ENCODE results near the gene FSTL4. TPM values are rescaled to one million over a fixed set of nuclear protein-coding genes. Genes with fewer than 3 reads are reported as not detected.

Gene FSTL4
- total and polyA plus RNA-seq, 2 experiments from 2014 or later = 1.4 to 2.8 TPM

DNA sequence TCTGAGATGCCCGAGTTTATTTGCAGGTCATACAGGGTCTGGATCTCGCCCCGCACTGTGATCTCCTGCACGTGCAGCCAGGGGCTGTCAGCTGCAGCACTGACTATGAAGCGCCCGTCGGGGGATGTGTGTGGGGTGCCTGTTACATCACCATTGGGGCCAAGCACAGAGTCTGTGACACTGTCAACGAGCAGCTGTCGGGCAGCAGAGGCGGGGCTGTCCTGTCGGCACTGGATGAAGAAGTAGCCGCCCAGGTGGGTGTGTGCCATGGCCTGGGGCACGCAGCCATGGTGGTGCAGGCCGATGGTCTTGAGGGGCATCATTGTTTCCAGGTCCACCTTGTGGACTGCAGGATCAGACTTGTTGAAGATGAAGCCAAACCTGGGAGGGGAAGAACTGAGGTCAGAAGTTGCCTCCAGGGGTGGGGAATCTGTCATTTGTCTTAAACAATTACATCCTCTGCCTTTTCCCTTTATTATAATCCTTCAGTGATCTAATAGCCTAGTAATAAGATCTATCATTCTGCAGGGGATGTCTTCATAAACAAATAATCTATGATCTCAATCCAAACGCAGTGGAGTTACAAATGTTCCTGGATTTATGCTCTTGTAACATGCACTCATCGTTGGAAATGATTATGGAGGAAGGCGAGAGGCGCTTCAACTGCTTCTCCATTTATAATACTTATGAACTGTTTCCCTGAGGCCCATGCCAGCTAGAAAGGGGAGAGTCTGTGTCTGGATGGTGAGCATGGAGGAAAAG, 412.7 kb downstream of the FSTL4 start:
- no peak for TF ChIP-seq POLR2AphosphoS5 (IDR thresholded peaks at IDR 0.05; ENCODE audit: low read depth)
- TF ChIP-seq STAT1 (IDR thresholded peaks at IDR 0.05; ENCODE audit: unreplicated experiment) = no peak
- TF ChIP-seq, protein P1, sequence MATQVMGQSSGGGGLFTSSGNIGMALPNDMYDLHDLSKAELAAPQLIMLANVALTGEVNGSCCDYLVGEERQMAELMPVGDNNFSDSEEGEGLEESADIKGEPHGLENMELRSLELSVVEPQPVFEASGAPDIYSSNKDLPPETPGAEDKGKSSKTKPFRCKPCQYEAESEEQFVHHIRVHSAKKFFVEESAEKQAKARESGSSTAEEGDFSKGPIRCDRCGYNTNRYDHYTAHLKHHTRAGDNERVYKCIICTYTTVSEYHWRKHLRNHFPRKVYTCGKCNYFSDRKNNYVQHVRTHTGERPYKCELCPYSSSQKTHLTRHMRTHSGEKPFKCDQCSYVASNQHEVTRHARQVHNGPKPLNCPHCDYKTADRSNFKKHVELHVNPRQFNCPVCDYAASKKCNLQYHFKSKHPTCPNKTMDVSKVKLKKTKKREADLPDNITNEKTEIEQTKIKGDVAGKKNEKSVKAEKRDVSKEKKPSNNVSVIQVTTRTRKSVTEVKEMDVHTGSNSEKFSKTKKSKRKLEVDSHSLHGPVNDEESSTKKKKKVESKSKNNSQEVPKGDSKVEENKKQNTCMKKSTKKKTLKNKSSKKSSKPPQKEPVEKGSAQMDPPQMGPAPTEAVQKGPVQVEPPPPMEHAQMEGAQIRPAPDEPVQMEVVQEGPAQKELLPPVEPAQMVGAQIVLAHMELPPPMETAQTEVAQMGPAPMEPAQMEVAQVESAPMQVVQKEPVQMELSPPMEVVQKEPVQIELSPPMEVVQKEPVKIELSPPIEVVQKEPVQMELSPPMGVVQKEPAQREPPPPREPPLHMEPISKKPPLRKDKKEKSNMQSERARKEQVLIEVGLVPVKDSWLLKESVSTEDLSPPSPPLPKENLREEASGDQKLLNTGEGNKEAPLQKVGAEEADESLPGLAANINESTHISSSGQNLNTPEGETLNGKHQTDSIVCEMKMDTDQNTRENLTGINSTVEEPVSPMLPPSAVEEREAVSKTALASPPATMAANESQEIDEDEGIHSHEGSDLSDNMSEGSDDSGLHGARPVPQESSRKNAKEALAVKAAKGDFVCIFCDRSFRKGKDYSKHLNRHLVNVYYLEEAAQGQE (IDR thresholded peaks at IDR 0.05; ENCODE audit: unreplicated experiment) = no peak
- TF ChIP-seq CREB1 (CRISPR knock-in tag; IDR thresholded peaks at IDR 0.05; ENCODE audit: low read depth) = no peak
- TF ChIP-seq EZH2 (IDR thresholded peaks at IDR 0.05; ENCODE audit: low read depth, unreplicated experiment) = no peak
- TF ChIP-seq, protein P2, sequence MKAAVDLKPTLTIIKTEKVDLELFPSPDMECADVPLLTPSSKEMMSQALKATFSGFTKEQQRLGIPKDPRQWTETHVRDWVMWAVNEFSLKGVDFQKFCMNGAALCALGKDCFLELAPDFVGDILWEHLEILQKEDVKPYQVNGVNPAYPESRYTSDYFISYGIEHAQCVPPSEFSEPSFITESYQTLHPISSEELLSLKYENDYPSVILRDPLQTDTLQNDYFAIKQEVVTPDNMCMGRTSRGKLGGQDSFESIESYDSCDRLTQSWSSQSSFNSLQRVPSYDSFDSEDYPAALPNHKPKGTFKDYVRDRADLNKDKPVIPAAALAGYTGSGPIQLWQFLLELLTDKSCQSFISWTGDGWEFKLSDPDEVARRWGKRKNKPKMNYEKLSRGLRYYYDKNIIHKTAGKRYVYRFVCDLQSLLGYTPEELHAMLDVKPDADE (IDR thresholded peaks at IDR 0.05) = no peak
- TF ChIP-seq, protein P3, sequence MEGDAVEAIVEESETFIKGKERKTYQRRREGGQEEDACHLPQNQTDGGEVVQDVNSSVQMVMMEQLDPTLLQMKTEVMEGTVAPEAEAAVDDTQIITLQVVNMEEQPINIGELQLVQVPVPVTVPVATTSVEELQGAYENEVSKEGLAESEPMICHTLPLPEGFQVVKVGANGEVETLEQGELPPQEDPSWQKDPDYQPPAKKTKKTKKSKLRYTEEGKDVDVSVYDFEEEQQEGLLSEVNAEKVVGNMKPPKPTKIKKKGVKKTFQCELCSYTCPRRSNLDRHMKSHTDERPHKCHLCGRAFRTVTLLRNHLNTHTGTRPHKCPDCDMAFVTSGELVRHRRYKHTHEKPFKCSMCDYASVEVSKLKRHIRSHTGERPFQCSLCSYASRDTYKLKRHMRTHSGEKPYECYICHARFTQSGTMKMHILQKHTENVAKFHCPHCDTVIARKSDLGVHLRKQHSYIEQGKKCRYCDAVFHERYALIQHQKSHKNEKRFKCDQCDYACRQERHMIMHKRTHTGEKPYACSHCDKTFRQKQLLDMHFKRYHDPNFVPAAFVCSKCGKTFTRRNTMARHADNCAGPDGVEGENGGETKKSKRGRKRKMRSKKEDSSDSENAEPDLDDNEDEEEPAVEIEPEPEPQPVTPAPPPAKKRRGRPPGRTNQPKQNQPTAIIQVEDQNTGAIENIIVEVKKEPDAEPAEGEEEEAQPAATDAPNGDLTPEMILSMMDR (conservative IDR thresholded peaks at IDR 0.05; ENCODE audit: low read depth in 2 of 2) = no peak
- TF ChIP-seq, protein P4, sequence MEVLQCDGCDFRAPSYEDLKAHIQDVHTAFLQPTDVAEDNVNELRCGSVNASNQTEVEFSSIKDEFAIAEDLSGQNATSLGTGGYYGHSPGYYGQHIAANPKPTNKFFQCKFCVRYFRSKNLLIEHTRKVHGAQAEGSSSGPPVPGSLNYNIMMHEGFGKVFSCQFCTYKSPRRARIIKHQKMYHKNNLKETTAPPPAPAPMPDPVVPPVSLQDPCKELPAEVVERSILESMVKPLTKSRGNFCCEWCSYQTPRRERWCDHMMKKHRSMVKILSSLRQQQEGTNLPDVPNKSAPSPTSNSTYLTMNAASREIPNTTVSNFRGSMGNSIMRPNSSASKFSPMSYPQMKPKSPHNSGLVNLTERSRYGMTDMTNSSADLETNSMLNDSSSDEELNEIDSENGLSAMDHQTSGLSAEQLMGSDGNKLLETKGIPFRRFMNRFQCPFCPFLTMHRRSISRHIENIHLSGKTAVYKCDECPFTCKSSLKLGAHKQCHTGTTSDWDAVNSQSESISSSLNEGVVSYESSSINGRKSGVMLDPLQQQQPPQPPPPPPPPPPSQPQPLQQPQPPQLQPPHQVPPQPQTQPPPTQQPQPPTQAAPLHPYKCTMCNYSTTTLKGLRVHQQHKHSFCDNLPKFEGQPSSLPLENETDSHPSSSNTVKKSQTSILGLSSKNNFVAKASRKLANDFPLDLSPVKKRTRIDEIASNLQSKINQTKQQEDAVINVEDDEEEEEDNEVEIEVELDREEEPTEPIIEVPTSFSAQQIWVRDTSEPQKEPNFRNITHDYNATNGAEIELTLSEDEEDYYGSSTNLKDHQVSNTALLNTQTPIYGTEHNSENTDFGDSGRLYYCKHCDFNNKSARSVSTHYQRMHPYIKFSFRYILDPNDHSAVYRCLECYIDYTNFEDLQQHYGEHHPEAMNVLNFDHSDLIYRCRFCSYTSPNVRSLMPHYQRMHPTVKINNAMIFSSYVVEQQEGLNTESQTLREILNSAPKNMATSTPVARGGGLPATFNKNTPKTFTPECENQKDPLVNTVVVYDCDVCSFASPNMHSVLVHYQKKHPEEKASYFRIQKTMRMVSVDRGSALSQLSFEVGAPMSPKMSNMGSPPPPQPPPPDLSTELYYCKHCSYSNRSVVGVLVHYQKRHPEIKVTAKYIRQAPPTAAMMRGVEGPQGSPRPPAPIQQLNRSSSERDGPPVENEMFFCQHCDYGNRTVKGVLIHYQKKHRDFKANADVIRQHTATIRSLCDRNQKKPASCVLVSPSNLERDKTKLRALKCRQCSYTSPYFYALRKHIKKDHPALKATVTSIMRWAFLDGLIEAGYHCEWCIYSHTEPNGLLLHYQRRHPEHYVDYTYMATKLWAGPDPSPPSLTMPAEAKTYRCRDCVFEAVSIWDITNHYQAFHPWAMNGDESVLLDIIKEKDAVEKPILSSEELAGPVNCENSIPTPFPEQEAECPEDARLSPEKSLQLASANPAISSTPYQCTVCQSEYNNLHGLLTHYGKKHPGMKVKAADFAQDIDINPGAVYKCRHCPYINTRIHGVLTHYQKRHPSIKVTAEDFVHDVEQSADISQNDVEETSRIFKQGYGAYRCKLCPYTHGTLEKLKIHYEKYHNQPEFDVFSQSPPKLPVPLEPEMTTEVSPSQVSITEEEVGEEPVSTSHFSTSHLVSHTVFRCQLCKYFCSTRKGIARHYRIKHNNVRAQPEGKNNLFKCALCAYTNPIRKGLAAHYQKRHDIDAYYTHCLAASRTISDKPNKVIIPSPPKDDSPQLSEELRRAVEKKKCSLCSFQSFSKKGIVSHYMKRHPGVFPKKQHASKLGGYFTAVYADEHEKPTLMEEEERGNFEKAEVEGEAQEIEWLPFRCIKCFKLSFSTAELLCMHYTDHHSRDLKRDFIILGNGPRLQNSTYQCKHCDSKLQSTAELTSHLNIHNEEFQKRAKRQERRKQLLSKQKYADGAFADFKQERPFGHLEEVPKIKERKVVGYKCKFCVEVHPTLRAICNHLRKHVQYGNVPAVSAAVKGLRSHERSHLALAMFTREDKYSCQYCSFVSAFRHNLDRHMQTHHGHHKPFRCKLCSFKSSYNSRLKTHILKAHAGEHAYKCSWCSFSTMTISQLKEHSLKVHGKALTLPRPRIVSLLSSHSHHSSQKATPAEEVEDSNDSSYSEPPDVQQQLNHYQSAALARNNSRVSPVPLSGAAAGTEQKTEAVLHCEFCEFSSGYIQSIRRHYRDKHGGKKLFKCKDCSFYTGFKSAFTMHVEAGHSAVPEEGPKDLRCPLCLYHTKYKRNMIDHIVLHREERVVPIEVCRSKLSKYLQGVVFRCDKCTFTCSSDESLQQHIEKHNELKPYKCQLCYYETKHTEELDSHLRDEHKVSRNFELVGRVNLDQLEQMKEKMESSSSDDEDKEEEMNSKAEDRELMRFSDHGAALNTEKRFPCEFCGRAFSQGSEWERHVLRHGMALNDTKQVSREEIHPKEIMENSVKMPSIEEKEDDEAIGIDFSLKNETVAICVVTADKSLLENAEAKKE (CRISPR knock-in tag; IDR thresholded peaks at IDR 0.05) = no peak
- TF ChIP-seq NANOG (IDR thresholded peaks at IDR 0.05; ENCODE audit: borderline replicate concordance) = no peak
- no peak overlapping the region for H3K27ac Mint-ChIP-seq
- no peaks in the 10 kb centered on the region for H3K36me3 Mint-ChIP-seq (ENCODE audit: low read depth)
- Histone ChIP-seq H3K9me2 (ENCODE audit: insufficient read depth) (no peaks in the 10 kb centered on the region), H4K20me1 (replicated peaks; ENCODE audit: insufficient read depth) (no peaks in the 10 kb centered on the region), H3K4me1 (ENCODE audit: insufficient read depth) (no peaks in the 10 kb centered on the region), H3F3A (replicated peaks; ENCODE audit: low read depth) (no peaks in the 10 kb centered on the region), H3K27me3 (ENCODE audit: insufficient read depth) (no peaks in the 10 kb centered on the region), H3K4me3 (no peak overlapping the region), H3K79me2 (replicated peaks; ENCODE audit: insufficient read depth) (no peaks in the 10 kb centered on the region), H3K27ac (ENCODE audit: low read depth) (no peak overlapping the region), H2AFZ (no peak overlapping the region), H3K4me2 (no peak overlapping the region), H3K36me3 (ENCODE audit: insufficient read depth) (no peaks in the 10 kb centered on the region)
- H3K4me1 Mint-ChIP-seq = peaks cover 14% of the 10 kb centered on the region
- H3K9me3 Mint-ChIP-seq = no peaks in the 10 kb centered on the region
- H3K4me3 Mint-ChIP-seq = no peak overlapping the region
- DNase-seq (ENCODE audit: low spot score) = no peak
- H3K27me3 Mint-ChIP-seq (ENCODE audit: insufficient read depth, low read depth, poor library complexity) = peaks cover 5% of the 10 kb centered on the region
- ATAC-seq = no peak
